ENCODE data around the gene RFLNA. TPM values are rescaled to one million over a fixed set of nuclear protein-coding genes. Genes with fewer than 3 reads are reported as not detected.

RFLNA gene
- total and polyA plus RNA-seq, 2 experiments from 2014 or later = 3.9 to 20.4 TPM

DNA sequence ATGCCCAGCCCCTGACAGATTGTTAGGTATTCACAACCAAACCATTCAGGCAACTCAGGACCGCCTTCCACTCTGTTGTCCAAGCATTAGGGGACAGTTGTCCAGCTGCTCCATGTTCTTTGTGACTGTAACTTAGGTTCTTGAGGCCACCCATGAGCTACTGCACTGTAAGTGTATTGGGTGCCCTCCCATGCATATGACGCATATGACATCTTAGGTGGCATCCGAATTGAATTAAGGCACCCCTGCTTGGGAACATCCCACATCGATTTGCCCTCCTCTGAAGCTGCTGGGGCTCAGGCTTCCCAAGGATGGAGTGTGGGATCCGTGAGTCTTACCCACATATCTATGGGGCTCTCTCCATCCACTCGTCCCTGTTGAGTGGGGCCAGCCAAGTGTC, 17.7 kb downstream of the RFLNA start (continued):
- TF ChIP-seq, protein P1, sequence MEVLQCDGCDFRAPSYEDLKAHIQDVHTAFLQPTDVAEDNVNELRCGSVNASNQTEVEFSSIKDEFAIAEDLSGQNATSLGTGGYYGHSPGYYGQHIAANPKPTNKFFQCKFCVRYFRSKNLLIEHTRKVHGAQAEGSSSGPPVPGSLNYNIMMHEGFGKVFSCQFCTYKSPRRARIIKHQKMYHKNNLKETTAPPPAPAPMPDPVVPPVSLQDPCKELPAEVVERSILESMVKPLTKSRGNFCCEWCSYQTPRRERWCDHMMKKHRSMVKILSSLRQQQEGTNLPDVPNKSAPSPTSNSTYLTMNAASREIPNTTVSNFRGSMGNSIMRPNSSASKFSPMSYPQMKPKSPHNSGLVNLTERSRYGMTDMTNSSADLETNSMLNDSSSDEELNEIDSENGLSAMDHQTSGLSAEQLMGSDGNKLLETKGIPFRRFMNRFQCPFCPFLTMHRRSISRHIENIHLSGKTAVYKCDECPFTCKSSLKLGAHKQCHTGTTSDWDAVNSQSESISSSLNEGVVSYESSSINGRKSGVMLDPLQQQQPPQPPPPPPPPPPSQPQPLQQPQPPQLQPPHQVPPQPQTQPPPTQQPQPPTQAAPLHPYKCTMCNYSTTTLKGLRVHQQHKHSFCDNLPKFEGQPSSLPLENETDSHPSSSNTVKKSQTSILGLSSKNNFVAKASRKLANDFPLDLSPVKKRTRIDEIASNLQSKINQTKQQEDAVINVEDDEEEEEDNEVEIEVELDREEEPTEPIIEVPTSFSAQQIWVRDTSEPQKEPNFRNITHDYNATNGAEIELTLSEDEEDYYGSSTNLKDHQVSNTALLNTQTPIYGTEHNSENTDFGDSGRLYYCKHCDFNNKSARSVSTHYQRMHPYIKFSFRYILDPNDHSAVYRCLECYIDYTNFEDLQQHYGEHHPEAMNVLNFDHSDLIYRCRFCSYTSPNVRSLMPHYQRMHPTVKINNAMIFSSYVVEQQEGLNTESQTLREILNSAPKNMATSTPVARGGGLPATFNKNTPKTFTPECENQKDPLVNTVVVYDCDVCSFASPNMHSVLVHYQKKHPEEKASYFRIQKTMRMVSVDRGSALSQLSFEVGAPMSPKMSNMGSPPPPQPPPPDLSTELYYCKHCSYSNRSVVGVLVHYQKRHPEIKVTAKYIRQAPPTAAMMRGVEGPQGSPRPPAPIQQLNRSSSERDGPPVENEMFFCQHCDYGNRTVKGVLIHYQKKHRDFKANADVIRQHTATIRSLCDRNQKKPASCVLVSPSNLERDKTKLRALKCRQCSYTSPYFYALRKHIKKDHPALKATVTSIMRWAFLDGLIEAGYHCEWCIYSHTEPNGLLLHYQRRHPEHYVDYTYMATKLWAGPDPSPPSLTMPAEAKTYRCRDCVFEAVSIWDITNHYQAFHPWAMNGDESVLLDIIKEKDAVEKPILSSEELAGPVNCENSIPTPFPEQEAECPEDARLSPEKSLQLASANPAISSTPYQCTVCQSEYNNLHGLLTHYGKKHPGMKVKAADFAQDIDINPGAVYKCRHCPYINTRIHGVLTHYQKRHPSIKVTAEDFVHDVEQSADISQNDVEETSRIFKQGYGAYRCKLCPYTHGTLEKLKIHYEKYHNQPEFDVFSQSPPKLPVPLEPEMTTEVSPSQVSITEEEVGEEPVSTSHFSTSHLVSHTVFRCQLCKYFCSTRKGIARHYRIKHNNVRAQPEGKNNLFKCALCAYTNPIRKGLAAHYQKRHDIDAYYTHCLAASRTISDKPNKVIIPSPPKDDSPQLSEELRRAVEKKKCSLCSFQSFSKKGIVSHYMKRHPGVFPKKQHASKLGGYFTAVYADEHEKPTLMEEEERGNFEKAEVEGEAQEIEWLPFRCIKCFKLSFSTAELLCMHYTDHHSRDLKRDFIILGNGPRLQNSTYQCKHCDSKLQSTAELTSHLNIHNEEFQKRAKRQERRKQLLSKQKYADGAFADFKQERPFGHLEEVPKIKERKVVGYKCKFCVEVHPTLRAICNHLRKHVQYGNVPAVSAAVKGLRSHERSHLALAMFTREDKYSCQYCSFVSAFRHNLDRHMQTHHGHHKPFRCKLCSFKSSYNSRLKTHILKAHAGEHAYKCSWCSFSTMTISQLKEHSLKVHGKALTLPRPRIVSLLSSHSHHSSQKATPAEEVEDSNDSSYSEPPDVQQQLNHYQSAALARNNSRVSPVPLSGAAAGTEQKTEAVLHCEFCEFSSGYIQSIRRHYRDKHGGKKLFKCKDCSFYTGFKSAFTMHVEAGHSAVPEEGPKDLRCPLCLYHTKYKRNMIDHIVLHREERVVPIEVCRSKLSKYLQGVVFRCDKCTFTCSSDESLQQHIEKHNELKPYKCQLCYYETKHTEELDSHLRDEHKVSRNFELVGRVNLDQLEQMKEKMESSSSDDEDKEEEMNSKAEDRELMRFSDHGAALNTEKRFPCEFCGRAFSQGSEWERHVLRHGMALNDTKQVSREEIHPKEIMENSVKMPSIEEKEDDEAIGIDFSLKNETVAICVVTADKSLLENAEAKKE (CRISPR knock-in tag; IDR thresholded peaks at IDR 0.05) = no peak
- no peak for TF ChIP-seq CREB1 (CRISPR knock-in tag; IDR thresholded peaks at IDR 0.05; ENCODE audit: low read depth)
- no peak for TF ChIP-seq POLR2AphosphoS5 (IDR thresholded peaks at IDR 0.05; ENCODE audit: low read depth)
- TF ChIP-seq NANOG (IDR thresholded peaks at IDR 0.05; ENCODE audit: borderline replicate concordance) = no peak
- no peak for TF ChIP-seq JUNB (IDR thresholded peaks at IDR 0.05; ENCODE audit: unreplicated experiment)

DNA sequence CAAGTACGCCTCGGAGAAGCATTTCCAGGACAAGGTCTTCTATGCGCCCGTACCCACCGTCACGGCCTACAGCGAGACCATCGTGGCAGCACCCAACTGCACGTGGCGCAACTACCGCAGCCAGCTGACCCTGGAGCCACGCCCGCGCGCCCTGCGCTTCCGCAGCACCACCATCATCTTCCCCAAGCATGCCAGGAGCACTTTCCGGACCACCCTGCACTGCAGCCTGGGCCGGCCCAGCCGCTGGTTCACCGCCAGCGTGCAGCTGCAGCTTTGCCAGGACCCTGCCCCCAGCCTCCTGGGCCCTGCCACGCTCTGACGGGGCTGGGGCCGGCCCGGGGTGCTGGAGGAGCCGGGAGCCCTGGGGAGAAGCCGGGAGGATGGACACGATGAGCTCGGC, 19.3 kb downstream of the RFLNA start:
- no peak for TF ChIP-seq EZH2phosphoT487 (IDR thresholded peaks at IDR 0.05; ENCODE audit: unreplicated experiment)
- no peak for TF ChIP-seq STAT1 (IDR thresholded peaks at IDR 0.05; ENCODE audit: unreplicated experiment)
- no peak for TF ChIP-seq NANOG (IDR thresholded peaks at IDR 0.05; ENCODE audit: borderline replicate concordance)
- H3K4me1 Mint-ChIP-seq = peaks cover 31% of the 10 kb centered on the region
- peaks cover 19% of the 10 kb centered on the region for H3K36me3 Mint-ChIP-seq (ENCODE audit: low read depth)
- Histone ChIP-seq H3K79me2 (replicated peaks; ENCODE audit: insufficient read depth) (no peaks in the 10 kb centered on the region; the same call in 1 of the 2 replicates), H3K4me3 (no peak overlapping the region), H3K4me2 (no peak overlapping the region), H3K27me3 (ENCODE audit: insufficient read depth) (no peaks in the 10 kb centered on the region), H3F3A (replicated peaks; ENCODE audit: low read depth) (0 out of 2 replicates have a peak, but pooled peaks cover 3% of the 10 kb centered on the region), H3K27ac (ENCODE audit: low read depth) (no peak overlapping the region), H3K4me1 (ENCODE audit: insufficient read depth) (peaks cover 18% of the 10 kb centered on the region), H3K9me2 (ENCODE audit: insufficient read depth) (no peaks in the 10 kb centered on the region), H4K20me1 (replicated peaks; ENCODE audit: insufficient read depth) (no peaks in the 10 kb centered on the region), H3K36me3 (ENCODE audit: insufficient read depth) (no peaks in the 10 kb centered on the region; the same call in 1 of the 2 replicates), H2AFZ (no peak overlapping the region)
- ATAC-seq (no peak), DNase-seq (ENCODE audit: low spot score) (no peak)
- peaks cover 23% of the 10 kb centered on the region for H3K27me3 Mint-ChIP-seq (ENCODE audit: insufficient read depth, low read depth, poor library complexity)
- no peak overlapping the region; the same call in 1 of the 2 replicates for H3K27ac Mint-ChIP-seq
- H3K4me3 Mint-ChIP-seq = no peak overlapping the region
- peaks cover 3% of the 10 kb centered on the region; the same call in 1 of the 3 replicates for H3K9me3 Mint-ChIP-seq

Measured in GM23338 (cell line).